Lower leg skin (tissue), 4 donors: ENCODE data around the gene MYRIP. TPM values are rescaled to one million over a fixed set of nuclear protein-coding genes. Genes with fewer than 3 reads are reported as not detected.

Source experiments
- DNase-seq, 2 donors: peaks; one replicate each; pipeline ENCODE4 v3.0.0-alpha.2; 2019; ENCODE audit warnings: low spot score in 2 of 2
- H3K4me3 ChIP-seq: fragments of 200-600 bp; sonication (generic); 2 replicates; pipeline ENCODE4 v1.5.1; 2017; ENCODE audit warnings: mild to moderate bottlenecking, low read depth; ENCODE audit not compliant: poor library complexity, severe bottlenecking
- POLR2A ChIP-seq, 2 donors: fragments of 450-650 bp; IDR thresholded peaks; one replicate each; pipeline ENCODE4 v1.6.1; 2016 to 2017; ENCODE audit warnings: antibody characterized with exemption in 2 of 2, mild to moderate bottlenecking in 1 of 2, moderate library complexity in 1 of 2
- WGBS, 2 donors: methylation state at CpG; one replicate each; pipeline ENCODE4 v1.1.5; 2018; 5-methylcytosine and 5-hydroxymethylcytosine counted together
- intact Hi-C: fragments of 100-400 bp; cut with DNase I; formaldehyde crosslinking; loops from one replicate; pipeline ENCODE4 v1.15.0; 2023; ENCODE audit warnings: low total_unique reads
- total RNA-seq, 4 donors: library from RNA; depleted of rRNA; stranded (reverse); fragments of >200 nt; gene quantifications; one replicate each; pipeline ENCODE4 v1.1.0, GENCODE V29; 2016
- TF ChIP-seq, protein P1 (sequence below), 3 donors: fragments of 450-650 bp; IDR thresholded peaks; one replicate each; pipeline ENCODE4 v1.5.1; 2016; ENCODE audit warnings: antibody characterized with exemption in 3 of 3, mild to moderate bottlenecking in 3 of 3, moderate library complexity in 2 of 3

The MYRIP gene
- total RNA-seq, 4 donors from 2014 or later: 1.2 to 2.9 (median 1.5) TPM

DNA sequence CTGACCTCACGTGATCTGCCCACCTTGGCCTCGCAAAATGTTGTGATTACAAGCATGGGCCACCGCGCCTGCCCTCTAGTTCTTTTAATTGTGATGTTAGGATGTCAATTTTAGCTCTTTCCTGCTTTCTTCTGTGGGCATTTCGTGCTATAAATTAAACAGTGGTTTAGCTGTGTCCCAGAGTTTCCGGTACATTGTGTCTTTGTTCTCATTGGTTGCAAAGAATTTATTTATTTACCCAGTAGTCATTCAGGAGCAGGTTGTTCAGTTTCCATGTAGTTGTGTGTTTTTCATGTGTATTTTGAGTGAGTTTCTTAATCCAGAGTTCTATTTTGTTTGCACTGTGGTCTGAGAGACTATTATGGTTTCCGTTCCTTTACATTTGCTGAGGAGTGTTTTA is 30.1 kb downstream of the MYRIP start:
- DNase-seq: no peak
- 79 to 83% methylated on average over 7 of the region's 7 CpGs for WGBS, 2 donors
- H3K4me3 ChIP-seq: no peak overlapping the region
- TF ChIP-seq, protein P1, sequence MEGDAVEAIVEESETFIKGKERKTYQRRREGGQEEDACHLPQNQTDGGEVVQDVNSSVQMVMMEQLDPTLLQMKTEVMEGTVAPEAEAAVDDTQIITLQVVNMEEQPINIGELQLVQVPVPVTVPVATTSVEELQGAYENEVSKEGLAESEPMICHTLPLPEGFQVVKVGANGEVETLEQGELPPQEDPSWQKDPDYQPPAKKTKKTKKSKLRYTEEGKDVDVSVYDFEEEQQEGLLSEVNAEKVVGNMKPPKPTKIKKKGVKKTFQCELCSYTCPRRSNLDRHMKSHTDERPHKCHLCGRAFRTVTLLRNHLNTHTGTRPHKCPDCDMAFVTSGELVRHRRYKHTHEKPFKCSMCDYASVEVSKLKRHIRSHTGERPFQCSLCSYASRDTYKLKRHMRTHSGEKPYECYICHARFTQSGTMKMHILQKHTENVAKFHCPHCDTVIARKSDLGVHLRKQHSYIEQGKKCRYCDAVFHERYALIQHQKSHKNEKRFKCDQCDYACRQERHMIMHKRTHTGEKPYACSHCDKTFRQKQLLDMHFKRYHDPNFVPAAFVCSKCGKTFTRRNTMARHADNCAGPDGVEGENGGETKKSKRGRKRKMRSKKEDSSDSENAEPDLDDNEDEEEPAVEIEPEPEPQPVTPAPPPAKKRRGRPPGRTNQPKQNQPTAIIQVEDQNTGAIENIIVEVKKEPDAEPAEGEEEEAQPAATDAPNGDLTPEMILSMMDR (IDR thresholded peaks at IDR 0.05): no peak
- TF ChIP-seq POLR2A (IDR thresholded peaks at IDR 0.05): no peak
- intact Hi-C loops: no loop called here

DNA sequence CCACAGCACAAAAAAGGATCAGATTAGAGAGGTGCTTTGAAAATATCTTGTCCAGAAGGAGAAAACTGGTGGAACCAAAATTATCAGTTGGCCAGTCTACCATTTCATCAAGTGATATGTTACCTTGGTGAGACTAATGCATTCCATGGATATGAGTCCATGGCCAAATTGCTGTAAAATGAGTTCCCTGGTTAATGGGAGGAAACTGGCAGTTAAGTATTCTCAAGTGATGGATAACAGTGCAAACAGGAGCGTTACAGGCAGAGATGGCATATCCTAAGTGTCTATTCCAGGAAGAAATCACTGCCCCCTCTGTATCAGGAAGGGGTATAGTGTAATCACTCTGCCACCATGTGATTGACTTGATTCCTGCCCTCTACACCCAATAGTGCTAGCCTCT is 34.0 kb downstream of the MYRIP start:
- WGBS, 2 donors: 86 to 95% methylated on average over 1 of the region's 1 CpG
- no peak overlapping the region for H3K4me3 ChIP-seq
- intact Hi-C loops: no loop called here
- DNase-seq: no peak
- TF ChIP-seq POLR2A (IDR thresholded peaks at IDR 0.05): no peak
- TF ChIP-seq, protein P1 (IDR thresholded peaks at IDR 0.05): no peak

DNA sequence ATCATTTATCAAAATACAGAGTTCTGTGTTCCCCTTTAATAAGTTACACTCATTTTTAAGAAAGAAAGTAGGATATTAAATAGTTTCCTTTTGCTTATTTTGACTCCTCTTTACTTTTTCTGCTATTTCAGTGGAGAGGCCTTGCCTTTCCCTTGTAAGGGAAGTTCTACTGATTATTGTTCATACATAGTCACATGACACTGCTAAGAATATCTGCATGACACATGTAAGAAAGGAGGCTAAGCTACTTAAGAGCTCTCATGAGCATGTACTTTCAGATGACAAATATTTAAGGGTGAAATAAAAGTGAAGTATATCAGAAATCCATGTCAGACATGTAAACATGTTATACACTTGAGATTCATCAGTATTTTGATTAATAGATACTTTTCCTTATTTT is 39.0 kb downstream of the MYRIP start:
- H3K4me3 ChIP-seq: no peak overlapping the region
- intact Hi-C loops: no loop called here
- DNase-seq: no peak
- TF ChIP-seq, protein P1 (IDR thresholded peaks at IDR 0.05): no peak
- TF ChIP-seq POLR2A (IDR thresholded peaks at IDR 0.05): no peak

DNA sequence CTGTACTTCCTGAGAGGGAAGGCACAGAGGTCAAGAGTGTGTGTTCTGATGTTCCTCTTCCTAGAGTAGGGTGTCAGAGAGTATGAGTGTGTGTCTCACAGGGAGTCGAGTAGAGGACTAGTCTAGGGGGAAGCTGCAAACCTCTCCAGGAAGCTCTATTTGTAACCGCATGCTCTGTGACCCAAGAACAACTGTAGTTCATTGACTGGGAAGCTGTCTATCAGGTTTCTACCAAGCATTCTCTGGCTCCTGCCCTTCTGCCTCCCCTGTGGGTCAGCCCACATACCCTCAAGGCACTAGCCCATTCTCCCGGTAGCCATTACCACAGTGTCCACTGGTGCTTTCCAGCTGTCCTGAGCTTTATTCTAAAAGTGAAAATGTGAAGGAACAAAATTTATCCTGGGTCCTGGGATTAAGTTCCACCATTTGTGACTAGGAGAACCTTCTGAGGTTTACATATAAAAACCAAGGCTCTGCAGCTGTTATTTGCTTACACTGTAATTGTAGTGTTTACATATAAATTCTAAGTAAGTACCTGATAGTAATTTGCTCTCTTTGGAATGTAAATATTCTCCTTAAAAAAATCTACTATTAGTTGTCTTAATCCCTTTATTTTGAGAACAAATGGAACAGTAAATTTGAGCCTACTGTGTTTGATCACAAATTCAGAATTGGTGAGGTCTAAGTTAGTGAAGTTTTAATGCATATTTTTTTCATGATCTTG is 40.7 kb downstream of the MYRIP start:
- intact Hi-C loops: no loop called here
- DNase-seq: no peak
- WGBS, 2 donors: 61 to 63% methylated on average over 3 of the region's 3 CpGs
- H3K4me3 ChIP-seq: no peak overlapping the region
- TF ChIP-seq, protein P1 (IDR thresholded peaks at IDR 0.05): no peak
- TF ChIP-seq POLR2A (IDR thresholded peaks at IDR 0.05): no peak

DNA sequence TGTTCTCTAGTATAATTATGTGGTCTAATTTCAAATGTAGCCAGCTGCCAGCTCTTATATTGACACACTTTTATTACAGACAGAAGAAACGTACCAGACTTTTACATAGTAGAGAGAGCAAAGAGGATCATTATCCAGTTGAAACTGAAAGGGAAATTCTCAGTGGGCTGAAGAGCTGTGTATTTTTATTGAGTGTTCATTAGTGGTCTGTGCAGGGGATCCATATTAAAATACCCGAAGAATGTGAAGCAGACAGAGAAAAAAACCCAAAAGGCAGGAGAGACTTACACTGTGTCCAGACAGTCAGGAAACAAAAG is 41.3 kb downstream of the MYRIP start:
- no peak overlapping the region for H3K4me3 ChIP-seq
- TF ChIP-seq, protein P1 (IDR thresholded peaks at IDR 0.05): no peak
- TF ChIP-seq POLR2A (IDR thresholded peaks at IDR 0.05): no peak
- DNase-seq: no peak
- intact Hi-C loops: no loop called here
- 55 to 56% methylated on average over 2 of the region's 2 CpGs for WGBS, 2 donors

DNA sequence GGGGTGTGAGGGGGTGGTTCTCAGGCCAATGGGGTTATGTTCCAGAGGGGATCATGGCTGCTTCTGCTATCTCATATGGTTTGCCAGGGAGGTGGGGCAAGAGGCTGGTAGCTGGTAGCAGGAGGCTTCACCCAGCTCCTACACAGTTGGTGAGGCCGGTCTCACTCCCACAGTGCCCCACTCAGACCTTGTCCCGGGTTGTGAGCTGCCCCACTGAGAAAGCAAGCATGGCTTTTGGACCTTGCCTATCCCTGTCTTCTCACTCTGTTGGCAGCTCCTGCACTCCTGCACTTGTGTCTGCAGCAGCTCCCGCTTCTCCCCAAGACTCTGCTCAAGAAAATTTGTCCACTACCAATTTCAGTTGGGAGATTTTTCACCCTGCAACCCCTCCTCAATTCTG is 46.1 kb downstream of the MYRIP start:
- 92 to 97% methylated on average over 3 of the region's 3 CpGs for WGBS, 2 donors
- intact Hi-C loops: no loop called here
- H3K4me3 ChIP-seq: no peak overlapping the region
- no peak for DNase-seq
- no peak for TF ChIP-seq POLR2A (IDR thresholded peaks at IDR 0.05)
- TF ChIP-seq, protein P1 (IDR thresholded peaks at IDR 0.05): no peak
